GM12874 (cell line): Measurements from ENCODE around the gene SLC26A1.

Experiments used
- TF ChIP-seq, protein P1 (sequence below): IDR thresholded peaks from 2 replicates; pipeline ENCODE4 v1.5.1; 2011; ENCODE audit warnings: low read depth, mild to moderate bottlenecking, control low read depth, low read length, moderate library complexity; ENCODE audit not compliant: insufficient read depth

Gene SLC26A1

DNA sequence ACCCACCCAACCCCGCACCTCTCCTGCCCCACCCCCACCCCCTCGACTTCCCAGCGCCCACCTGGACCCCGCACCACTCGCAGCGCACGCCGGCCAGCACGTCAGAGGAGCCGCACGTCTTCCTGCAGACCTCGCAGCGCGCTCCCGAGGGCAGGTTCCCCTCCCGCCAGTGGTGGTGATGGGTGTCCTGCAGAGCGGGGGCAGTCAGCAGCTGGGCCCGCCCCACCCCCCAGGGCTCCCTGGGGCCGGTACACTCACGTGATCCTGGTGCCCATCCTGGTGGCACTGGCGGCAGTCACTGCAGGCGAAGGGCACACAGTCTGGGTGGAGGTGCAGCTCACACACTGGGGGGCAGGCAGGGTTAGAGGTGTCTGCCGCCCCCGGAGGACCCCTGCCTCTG lies 25.0 kb downstream of the SLC26A1 start:
- TF ChIP-seq, protein P1, sequence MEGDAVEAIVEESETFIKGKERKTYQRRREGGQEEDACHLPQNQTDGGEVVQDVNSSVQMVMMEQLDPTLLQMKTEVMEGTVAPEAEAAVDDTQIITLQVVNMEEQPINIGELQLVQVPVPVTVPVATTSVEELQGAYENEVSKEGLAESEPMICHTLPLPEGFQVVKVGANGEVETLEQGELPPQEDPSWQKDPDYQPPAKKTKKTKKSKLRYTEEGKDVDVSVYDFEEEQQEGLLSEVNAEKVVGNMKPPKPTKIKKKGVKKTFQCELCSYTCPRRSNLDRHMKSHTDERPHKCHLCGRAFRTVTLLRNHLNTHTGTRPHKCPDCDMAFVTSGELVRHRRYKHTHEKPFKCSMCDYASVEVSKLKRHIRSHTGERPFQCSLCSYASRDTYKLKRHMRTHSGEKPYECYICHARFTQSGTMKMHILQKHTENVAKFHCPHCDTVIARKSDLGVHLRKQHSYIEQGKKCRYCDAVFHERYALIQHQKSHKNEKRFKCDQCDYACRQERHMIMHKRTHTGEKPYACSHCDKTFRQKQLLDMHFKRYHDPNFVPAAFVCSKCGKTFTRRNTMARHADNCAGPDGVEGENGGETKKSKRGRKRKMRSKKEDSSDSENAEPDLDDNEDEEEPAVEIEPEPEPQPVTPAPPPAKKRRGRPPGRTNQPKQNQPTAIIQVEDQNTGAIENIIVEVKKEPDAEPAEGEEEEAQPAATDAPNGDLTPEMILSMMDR = no peak

DNA sequence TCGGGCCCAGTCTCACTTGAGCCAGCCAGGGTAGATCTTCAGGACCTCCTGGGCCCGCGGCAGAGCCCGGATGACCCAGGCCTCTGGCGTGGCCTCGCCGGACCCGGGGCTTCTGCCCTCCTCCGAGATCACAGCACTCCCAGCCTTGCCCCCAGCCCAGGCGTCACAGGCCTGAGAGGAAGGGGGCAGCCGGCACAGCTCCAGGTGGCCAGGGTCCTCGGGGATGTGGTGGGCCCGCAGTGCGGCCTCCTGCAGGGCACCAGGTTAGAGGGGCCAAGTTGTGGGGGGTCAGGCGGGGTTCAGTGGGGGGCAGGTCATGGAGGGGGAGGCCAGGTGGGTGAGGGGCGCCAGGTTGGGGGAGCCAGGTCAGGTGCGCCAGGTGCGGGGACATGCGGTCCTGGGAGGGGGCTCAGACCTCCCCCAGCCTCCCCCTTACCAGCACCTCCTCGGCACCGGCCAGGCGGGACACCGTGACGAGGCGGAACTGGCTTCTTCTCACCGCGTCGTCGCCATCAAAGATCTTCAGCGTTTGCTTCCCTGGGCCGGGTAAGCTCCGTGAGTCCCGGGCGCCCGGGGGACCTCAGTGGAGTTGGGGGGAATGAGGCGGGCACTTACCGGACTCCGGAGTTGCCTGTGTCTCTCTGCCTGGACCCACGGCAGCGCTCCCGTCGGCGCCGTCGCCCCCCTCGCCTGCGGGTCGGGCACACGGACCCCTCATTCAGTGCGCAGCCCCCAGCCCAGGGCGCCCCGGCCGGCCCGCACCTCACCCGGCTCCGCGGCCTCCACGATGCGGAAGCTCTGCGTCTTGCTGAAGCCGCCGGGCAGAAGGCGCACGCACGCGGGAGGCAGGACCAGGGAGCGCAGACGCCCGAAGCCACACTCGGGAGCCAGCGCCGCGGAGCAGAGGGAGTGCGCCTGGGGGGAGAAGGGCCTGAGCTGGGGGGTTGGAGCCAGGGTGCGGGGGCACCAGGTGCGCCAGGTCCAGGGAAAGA lies 25.8 kb downstream of the SLC26A1 start:
- TF ChIP-seq, protein P1 = no peak

DNA sequence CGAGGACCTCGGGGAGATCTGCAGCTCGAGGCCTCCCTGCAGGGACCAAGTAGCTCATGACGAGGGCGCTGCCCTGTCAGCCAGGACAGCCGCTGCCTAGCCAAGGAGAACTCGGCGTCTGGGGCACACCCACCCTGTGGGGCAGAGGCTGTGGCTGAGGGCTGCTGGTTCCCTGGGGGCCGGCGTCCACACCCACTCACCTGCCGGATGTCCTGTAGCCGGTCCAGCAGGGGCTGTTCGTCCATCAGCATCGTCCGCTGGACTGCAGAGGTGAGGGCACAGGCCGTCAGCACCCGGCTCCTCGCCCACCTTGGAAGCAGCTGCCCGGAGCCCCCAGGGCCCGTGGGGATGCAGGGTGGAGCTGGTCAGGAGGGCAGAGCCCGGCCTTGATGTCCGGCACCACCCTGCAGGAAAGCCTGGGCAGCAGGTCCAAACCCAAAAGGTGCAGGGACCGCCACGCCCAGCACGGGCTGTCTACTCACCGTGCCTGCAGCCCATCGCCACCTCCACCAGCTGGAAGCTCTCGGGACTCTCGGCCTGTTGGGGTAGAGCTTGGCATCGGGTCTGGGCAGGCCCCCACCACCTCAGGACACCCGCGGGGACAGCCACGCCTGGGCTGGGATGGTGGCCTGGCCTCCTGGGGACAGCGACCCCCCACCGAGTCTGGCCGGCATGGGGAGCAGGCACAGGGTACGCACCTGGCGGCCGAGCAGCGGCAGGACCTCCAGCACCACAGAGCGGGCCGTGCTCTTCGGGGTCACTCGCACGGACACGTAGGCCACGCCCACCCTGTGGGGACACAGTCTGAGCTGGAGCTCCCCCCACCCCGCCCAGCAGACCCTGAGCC lies 26.7 kb downstream of the SLC26A1 start:
- TF ChIP-seq, protein P1 = no peak

DNA sequence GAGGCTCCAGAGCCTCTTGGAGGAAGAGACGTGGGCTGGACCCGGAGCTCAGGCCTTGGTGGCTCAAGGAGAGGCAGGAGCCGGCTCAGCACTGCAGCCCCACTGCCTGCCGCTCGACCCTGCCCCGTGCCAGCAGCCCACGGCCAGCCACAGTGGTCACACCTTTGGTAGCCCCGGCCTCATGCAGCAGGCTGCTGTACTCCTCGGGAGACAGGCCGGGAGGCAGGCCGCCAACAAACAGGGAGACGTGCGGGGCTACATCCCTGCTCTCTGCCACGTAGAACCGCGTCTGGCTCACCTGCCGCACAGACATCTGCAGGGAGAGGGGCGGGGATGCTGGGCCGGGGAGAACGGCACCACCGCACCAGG lies 27.5 kb downstream of the SLC26A1 start:
- TF ChIP-seq, protein P1 = no peak

DNA sequence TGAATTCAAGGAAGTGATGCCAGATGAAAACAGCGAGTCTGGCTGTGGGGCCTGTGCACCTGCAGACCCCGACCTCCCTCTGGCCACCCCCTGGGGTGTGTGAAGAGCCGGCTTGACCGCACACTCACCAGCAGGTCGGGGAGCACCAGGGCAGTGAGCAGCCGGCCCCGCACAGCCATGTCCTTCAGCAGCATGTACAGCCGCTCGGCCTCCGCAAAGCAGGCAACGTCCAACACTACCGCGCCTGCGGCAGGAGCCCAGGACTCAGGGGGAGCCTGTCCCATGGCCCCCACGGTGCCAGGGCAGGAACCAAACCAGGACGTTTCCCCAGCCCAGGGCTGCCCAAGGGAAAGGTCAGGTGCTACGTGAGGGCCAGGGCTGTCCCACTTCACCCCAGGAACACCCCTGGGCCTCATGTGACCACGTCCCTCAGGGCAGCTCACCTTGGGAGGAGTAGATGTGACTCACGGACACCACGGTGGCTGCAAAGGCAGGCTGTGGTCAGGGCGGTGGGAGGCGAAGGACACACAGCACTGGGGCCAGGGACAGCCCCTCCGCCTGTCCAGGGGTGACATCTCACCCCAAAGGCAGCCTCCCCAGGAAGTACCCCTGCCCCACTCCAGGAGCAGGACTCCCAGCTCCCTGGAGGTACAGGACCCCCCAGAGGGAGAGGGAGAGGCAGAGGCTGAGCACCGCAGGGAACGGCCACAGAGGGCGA lies 28.0 kb downstream of the SLC26A1 start:
- TF ChIP-seq, protein P1 = no peak

DNA sequence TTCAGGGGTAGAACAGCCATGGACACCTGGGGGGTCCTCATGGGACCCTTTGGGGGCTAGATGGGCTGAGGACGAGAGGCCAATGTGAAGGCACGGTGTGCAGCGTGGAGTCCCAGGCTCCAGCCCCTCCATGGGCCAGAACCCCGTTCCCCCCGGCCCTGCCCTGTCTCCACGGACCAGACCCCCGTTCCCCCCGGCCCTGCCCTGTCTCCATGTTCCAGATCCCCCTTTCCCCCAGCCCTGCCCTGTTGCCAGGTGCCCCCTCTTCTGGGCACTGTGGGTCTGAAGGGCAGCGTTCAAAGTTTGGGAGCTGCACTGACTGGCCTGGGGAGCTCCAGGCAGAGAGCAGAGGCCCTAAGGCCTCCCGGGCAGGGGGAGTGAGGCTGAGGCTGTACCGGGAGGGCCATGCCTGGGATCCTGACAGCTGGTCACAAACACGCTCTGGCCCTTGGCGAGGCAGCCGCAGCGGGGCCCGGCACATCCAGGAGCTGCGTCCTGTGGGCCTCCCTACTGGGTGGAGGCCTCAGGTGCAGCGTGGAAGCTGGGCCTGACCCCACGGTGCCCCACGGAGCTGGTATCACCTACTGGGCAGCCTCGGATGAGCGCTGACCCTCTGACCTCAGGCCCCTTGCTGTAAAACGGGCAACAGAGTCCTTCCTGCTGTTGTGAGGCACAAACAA lies 28.7 kb downstream of the SLC26A1 start:
- TF ChIP-seq, protein P1 = no peak
